ENCODE results near the gene CCHCR1. TPM values are rescaled to one million over a fixed set of nuclear protein-coding genes. Genes with fewer than 3 reads are reported as not detected.

Gene CCHCR1
- total and polyA plus RNA-seq, 2 of the 8 experiments (the other 6 are each of a cell fraction or from before 2014, with no cell fraction given) = 20.9 to 38.0 TPM

DNA sequence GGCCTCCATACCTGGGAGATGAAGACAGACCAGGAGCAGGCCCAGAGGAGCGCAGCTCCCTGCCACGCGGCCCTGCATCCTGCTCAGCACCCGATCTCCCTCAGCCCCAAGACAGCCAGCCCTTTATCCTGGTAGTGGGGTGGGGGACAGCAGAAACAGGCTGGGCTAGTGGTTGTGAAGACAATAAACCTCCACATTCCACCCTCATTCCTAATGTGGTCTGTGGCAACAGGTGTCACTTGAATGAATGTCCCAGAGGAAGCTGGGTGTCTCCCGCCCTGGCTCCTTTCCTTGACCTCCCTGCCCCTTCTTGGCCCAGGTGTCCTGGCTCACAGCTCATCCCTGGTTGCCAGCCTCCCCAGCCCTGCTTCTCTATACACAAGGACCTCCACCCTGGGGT is 45.1 kb downstream of the CCHCR1 start, which contains the start of gene C6orf15:
Gene C6orf15 (minus strand): TSS at position 98 of the 400 bp plus-strand sequence. CDS start 20 bp downstream, at position 78.
- Histone ChIP-seq H3K79me2 (ENCODE audit: control insufficient read depth in 1 of 2, insufficient read depth in 2 of 2, low read length in 2 of 2) (no peaks in the 10 kb centered on the region), H3K23me2 (ENCODE audit: low read depth, low read length) (no peaks in the 10 kb centered on the region; the same call in 1 of the 2 replicates), H3K18ac (ENCODE audit: extremely low read depth, low read length) (no peak within 1 kb of the TSS), H3K56ac (replicated peaks; ENCODE audit: insufficient read length, low read depth, low read length) (no peak within 1 kb of the TSS), H3K4ac (replicated peaks; ENCODE audit: insufficient read length, low read depth, low read length) (no peak within 1 kb of the TSS), H4K5ac (ENCODE audit: insufficient read length, low read depth, low read length) (no peak within 1 kb of the TSS), H3K79me1 (ENCODE audit: low read depth, low read length) (no peaks in the 10 kb centered on the region), H4K91ac (replicated peaks; ENCODE audit: insufficient read length, low read length) (no peak within 1 kb of the TSS), H3K4me1 (replicated peaks in 1 of 4; ENCODE audit: control insufficient read depth in 3 of 4, insufficient read depth in 4 of 4, low read length in 3 of 4) (peaks cover 0 to 20% (median 9%) of the 10 kb centered on the region in 4 experiments; a peak in 6 of 7 replicates), H2AK5ac (ENCODE audit: low read depth, low read length) (no peak within 1 kb of the TSS), H2BK15ac (ENCODE audit: low read length) (no peak within 1 kb of the TSS), H2BK120ac (replicated peaks; ENCODE audit: low read depth, low read length) (no peak within 1 kb of the TSS), H3K36me3 (ENCODE audit: control insufficient read depth in 2 of 4, insufficient read depth in 4 of 4, low read length in 3 of 4) (no peaks in the 10 kb centered on the region), H2AFZ (ENCODE audit: low read length) (no peak within 1 kb of the TSS), H2BK20ac (ENCODE audit: low read length) (no peak within 1 kb of the TSS), H3K4me2 (ENCODE audit: insufficient read depth in 1 of 2, low read depth in 2 of 2, low read length in 2 of 2) (no peak within 1 kb of the TSS), H3K9me3 (ENCODE audit: insufficient read depth in 2 of 2, low read depth in 1 of 2, low read length in 1 of 2) (no peaks in the 10 kb centered on the region), H2BK5ac (ENCODE audit: low read depth, low read length) (no peak within 1 kb of the TSS), H2BK12ac (ENCODE audit: low read depth, low read length) (no peak within 1 kb of the TSS; the same call in 1 of the 2 replicates), H4K20me1 (replicated peaks in 1 of 2; ENCODE audit: control insufficient read depth in 1 of 2, insufficient read depth in 2 of 2, low read length in 2 of 2) (no peaks in the 10 kb centered on the region), H4K8ac (ENCODE audit: extremely low read depth, insufficient read depth, low read length) (no peak within 1 kb of the TSS), H3K23ac (ENCODE audit: insufficient read length) (no peak within 1 kb of the TSS), H3K4me3 (ENCODE audit: extremely low read depth in 1 of 4, insufficient read depth in 2 of 4, low read depth in 3 of 4, low read length in 4 of 4) (no peak within 1 kb of the TSS), H3K27me3 (replicated peaks in 1 of 4; ENCODE audit: control insufficient read depth in 3 of 4, extremely low read depth in 1 of 4, insufficient read depth in 3 of 4, low read length in 3 of 4) (peaks cover 0 to 11% (median 3%) of the 10 kb centered on the region in 4 experiments; a peak in 3 of 7 replicates), H3K14ac (ENCODE audit: insufficient read length) (no peak within 1 kb of the TSS), H3K9ac (replicated peaks in 1 of 4; ENCODE audit: extremely low read depth in 1 of 4, low read depth in 3 of 4, low read length in 3 of 4) (no peak within 1 kb of the TSS), H3K27ac (ENCODE audit: low read depth, low read length) (no peak within 1 kb of the TSS)
- FAIRE-seq = no peak
- POLR2A ChIA-PET (ENCODE audit: partially characterized antibody) = interaction anchor here (0.8 kb wide), 1 partner anchor 59 kb away, joined by 3 read pairs; no protein-coding TSS in a partner anchor
- 85% methylated on average over 5 of the region's 5 CpGs; no CpG with 5 or more reads in 1 of the 2 experiments for WGBS, 2 experiments (ENCODE audit: extremely low coverage in 1 of 2, insufficient coverage in 1 of 2, insufficient read length in 1 of 2, insufficient replicate concordance in 2 of 2, low coverage in 1 of 2, low lambda C conversion rate in 2 of 2, missing lambda C conversion rate in 1 of 2)
- TF ChIP-seq HDAC6 (IDR thresholded peaks at IDR 0.05; ENCODE audit: low read depth, low read length) (no peak), TEAD4 (IDR thresholded peaks at IDR 0.05; ENCODE audit: low read depth, low read length) (no peak), MAX (IDR thresholded peaks at IDR 0.05) (0 out of 2 replicates have a peak, but pooled peaks have one; percentile 13), CREB1 (IDR thresholded peaks at IDR 0.05) (no peak), TBP (IDR thresholded peaks at IDR 0.05; ENCODE audit: low read depth, low read length) (no peak)
- no peak for DNase-seq (ENCODE audit: low read depth in 1 of 2, low spot score in 2 of 2)
- CTCF ChIA-PET (ENCODE audit: partially characterized antibody) = interaction anchor here (0.8 to 10.6 kb wide), 7 partner anchors 9 to 80 kb away, joined by 3 to 187 read pairs (median 3); partner anchors contain the start of gene PSORS1C2
